Activated B cell treated with CpG ODN at 0.5 μM for 24 hours (primary cell): ENCODE measurements around the gene PLCZ1. TPM values are rescaled to one million over a fixed set of nuclear protein-coding genes. Genes with fewer than 3 reads are reported as not detected.
"Not testable (repeated sequence)": the region's sequence is repeated elsewhere in the genome, so short reads cannot be mapped to it uniquely, and the experiment has no call there.

ENCODE experiments used
- ATAC-seq: fragments of 200-7000 bp; cut with Tn5 transposase; one replicate; pipeline ENCODE4 v1.10.0; 2021; ENCODE audit warnings: low read depth, mild to moderate bottlenecking, moderate library complexity
- CTCF ChIA-PET: fragments of 350-600 bp; sonication (Branson Sonifier 250); formaldehyde crosslinking; loops from one replicate; lab custom pipeline; 2021; ENCODE audit warnings: antibody characterized with exemption; lab: Charles Lee
- POLR2A ChIA-PET: fragments of 350-600 bp; sonication (Branson Sonifier 250); formaldehyde crosslinking; loops from one replicate; lab custom pipeline; 2021; ENCODE audit warnings: antibody characterized with exemption; lab: Charles Lee
- DNase-seq: peaks from one replicate; pipeline ENCODE4 v3.0.0; 2022
- H3K27ac Mint-ChIP-seq: one replicate; pipeline ENCODE4 v1.8.0; 2020; ENCODE audit warnings: mixed read lengths
- H3K27me3 Mint-ChIP-seq: one replicate; pipeline ENCODE4 v1.8.0; 2021; ENCODE audit warnings: mixed read lengths
- H3K36me3 Mint-ChIP-seq: one replicate; pipeline ENCODE4 v1.8.0; 2021; ENCODE audit warnings: low read depth, mixed read lengths
- H3K4me1 Mint-ChIP-seq: one replicate; pipeline ENCODE4 v1.8.0; 2021; ENCODE audit warnings: mixed read lengths
- H3K4me3 Mint-ChIP-seq: one replicate; pipeline ENCODE4 v1.8.0; 2020; ENCODE audit warnings: mild to moderate bottlenecking, mixed read lengths
- H3K9me3 Mint-ChIP-seq: one replicate; pipeline ENCODE4 v1.8.0; 2020; ENCODE audit warnings: mixed read lengths
- intact Hi-C: fragments of 100-400 bp; cut with micrococcal nuclease; formaldehyde crosslinking; loops from one replicate; pipeline ENCODE4 v1.15.1; 2024
- total RNA-seq: library from RNA; stranded (reverse); gene quantifications from 2 replicates; pipeline ENCODE4 v1.2.3, GENCODE V29; 2022
- TF ChIP-seq, protein P1 (sequence below): fragments of 200-600 bp; IDR thresholded peaks from one replicate; pipeline ENCODE4 v1.8.0; 2022; ENCODE audit warnings: antibody characterized with exemption, mild to moderate bottlenecking

PLCZ1 gene
- total RNA-seq: not detected in 2 replicates

DNA sequence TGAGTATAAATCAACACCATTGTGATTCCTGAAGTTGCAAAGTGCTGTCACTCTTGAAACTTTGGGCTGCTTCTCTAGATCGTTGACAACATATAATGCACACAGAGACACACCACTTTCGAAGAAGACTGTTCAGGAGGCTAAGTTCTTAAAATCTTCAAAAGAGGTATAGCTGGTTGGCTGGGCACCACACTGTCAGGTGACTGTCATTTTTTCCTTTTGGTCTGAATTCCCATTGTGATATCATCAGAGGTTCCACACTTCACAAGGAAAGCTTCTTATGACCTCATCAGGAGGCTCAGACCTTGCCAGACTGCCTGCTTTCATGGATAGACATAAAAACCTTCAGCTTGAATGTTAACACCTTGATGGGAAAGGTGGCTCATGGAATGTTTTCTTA lies at the start of gene PLCZ1, which contains the start of gene CAPZA3:
TSS of gene PLCZ1 (minus strand) at position 194 of the 400 bp plus-strand sequence. CDS start 641 bp downstream, outside the sequence.
TSS of gene CAPZA3 (plus strand) at position 301 of the 400 bp plus-strand sequence. CDS start 150 bp downstream, outside the sequence.
- CTCF ChIA-PET: no interaction called here
- POLR2A ChIA-PET: no interaction called here
- no peak within 1 kb of the TSS for H3K4me3 Mint-ChIP-seq

DNA sequence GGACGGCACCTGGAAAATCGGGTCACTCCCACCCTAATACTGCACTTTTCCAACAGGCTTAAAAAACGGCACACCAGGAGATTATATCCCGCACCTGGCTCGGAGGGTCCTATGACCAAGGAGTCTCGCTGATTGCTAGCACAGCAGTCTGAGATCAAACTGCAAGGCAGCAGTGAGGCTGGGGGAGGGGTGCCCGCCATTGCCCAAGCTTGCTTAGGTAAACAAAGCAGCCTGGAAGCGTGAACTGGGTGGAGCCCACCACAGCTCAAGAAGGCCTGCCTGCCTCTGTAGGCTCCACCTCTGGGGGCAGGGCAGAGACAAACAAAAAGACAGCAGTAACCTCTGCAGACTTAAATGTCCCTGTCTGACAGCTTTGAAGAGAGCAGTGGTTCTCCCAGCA lies 47.7 kb upstream of the PLCZ1 start:
- intact Hi-C loops, H3K27me3 Mint-ChIP-seq, H3K27ac Mint-ChIP-seq, DNase-seq, H3K36me3 Mint-ChIP-seq, H3K4me1 Mint-ChIP-seq, CTCF ChIA-PET, ATAC-seq, H3K4me3 Mint-ChIP-seq, POLR2A ChIA-PET: not testable (repeated sequence)
- H3K9me3 Mint-ChIP-seq: peaks cover 16% of the 10 kb centered on the region

More for the DNA sequence above, at the start of gene PLCZ1, which contains the start of gene CAPZA3:
- intact Hi-C loops: no loop called here
- TF ChIP-seq, protein P1, sequence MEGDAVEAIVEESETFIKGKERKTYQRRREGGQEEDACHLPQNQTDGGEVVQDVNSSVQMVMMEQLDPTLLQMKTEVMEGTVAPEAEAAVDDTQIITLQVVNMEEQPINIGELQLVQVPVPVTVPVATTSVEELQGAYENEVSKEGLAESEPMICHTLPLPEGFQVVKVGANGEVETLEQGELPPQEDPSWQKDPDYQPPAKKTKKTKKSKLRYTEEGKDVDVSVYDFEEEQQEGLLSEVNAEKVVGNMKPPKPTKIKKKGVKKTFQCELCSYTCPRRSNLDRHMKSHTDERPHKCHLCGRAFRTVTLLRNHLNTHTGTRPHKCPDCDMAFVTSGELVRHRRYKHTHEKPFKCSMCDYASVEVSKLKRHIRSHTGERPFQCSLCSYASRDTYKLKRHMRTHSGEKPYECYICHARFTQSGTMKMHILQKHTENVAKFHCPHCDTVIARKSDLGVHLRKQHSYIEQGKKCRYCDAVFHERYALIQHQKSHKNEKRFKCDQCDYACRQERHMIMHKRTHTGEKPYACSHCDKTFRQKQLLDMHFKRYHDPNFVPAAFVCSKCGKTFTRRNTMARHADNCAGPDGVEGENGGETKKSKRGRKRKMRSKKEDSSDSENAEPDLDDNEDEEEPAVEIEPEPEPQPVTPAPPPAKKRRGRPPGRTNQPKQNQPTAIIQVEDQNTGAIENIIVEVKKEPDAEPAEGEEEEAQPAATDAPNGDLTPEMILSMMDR: no peak
- no peaks in the 10 kb centered on the region for H3K4me1 Mint-ChIP-seq
- no peak within 1 kb of the TSS for H3K27ac Mint-ChIP-seq
- DNase-seq (no peak), ATAC-seq (no peak)
- no peaks in the 10 kb centered on the region for H3K36me3 Mint-ChIP-seq
- H3K27me3 Mint-ChIP-seq: no peaks in the 10 kb centered on the region
- peaks cover 7% of the 10 kb centered on the region for H3K9me3 Mint-ChIP-seq

DNA sequence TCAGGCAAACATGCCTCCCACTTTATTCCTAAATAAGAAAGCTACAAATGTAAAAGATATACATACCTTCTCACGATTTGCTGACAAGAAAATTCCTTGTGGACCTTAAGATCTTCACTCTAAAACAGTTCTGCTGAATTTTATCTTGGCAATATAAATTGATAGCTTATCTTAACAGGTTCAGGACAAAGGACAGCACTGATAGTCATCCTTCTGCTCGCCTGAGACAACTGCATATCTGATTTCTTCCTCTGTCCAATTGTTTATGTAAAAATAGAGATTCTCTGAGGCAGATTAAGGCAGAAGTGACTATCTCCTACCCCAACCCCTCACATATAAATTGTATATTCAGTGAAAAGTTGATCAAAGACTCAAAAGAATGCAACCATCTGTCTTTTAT lies 45.0 kb upstream of the PLCZ1 start:
- no peak overlapping the region for H3K27ac Mint-ChIP-seq
- POLR2A ChIA-PET: no interaction called here
- H3K36me3 Mint-ChIP-seq: no peaks in the 10 kb centered on the region
- ATAC-seq (no peak), DNase-seq (no peak)
- H3K4me1 Mint-ChIP-seq: no peaks in the 10 kb centered on the region
- H3K9me3 Mint-ChIP-seq: peaks cover 22% of the 10 kb centered on the region
- CTCF ChIA-PET: no interaction called here
- no peaks in the 10 kb centered on the region for H3K27me3 Mint-ChIP-seq
- TF ChIP-seq, protein P1: no peak
- intact Hi-C loops: no loop called here
- H3K4me3 Mint-ChIP-seq: no peak overlapping the region

GRCh38 chr12:18766479-18766878 lies 28.7 kb upstream of the PLCZ1 start:
- intact Hi-C loops, H3K36me3 Mint-ChIP-seq, DNase-seq, ATAC-seq, CTCF ChIA-PET, H3K4me3 Mint-ChIP-seq, H3K27me3 Mint-ChIP-seq, H3K27ac Mint-ChIP-seq, H3K4me1 Mint-ChIP-seq, POLR2A ChIA-PET: not testable (repeated sequence)
- peaks cover 10% of the 10 kb centered on the region for H3K9me3 Mint-ChIP-seq

GRCh38 chr12:18755341-18755740 lies 17.5 kb upstream of the PLCZ1 start:
- no peak overlapping the region for H3K4me3 Mint-ChIP-seq
- TF ChIP-seq, protein P1: no peak

DNA sequence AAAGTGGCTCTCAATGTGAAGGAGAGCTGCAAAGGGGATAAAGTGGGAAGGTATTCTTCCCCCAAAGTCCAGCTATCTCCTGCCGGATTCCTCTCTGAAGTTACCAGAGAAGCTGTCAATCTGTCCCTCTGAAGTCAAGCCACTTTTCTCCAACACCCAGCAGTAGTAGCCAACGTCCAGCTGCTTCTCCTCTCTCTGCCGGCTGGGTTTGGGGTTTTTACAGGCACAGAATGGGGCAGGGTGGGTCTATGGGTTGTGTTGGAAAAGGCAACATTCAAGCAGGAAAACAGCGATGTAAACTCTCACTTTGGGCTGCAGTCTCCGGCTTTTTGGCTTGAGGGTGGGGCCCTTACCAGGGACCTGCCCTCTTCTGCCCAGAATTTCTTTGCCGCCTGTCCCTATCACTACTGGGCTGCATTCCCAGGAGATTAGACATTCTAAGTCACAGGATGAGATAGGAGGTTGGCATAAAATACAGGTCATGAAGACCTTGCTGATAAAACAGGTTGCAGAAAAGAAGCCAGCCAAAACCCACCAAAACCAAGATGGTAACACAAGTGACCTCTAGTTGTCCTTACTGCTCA lies 16.4 kb upstream of the PLCZ1 start:
- Mint-ChIP-seq H3K27me3 (no peaks in the 10 kb centered on the region), H3K4me3 (no peak overlapping the region), H3K36me3 (no peaks in the 10 kb centered on the region), H3K9me3 (peaks cover 2% of the 10 kb centered on the region), H3K27ac (no peak overlapping the region), H3K4me1 (no peaks in the 10 kb centered on the region)
- no peak for DNase-seq
- ATAC-seq: no peak
- ChIA-PET CTCF (no interaction called here), POLR2A (interaction anchor here (0.5 kb wide), 1 partner anchor 1878 kb away, joined by 5 read pairs; no protein-coding TSS in a partner anchor)
- TF ChIP-seq, protein P1: no peak
- intact Hi-C loops: no loop called here

More at GRCh38 chr12:18755341-18755740, 17.5 kb upstream of the PLCZ1 start:
- intact Hi-C loops: no loop called here
- ATAC-seq: no peak
- ChIA-PET CTCF (no interaction called here), POLR2A (no interaction called here)
- Mint-ChIP-seq H3K27me3 (no peaks in the 10 kb centered on the region), H3K36me3 (no peaks in the 10 kb centered on the region), H3K27ac (no peak overlapping the region), H3K9me3 (peaks cover 2% of the 10 kb centered on the region), H3K4me1 (no peaks in the 10 kb centered on the region)
- DNase-seq: no peak
